ENCODE measurements around the gene CZIB. TPM values are rescaled to one million over a fixed set of nuclear protein-coding genes. Genes with fewer than 3 reads are reported as not detected.

Gene CZIB
- total RNA-seq, 1 experiment from 2014 or later: 72.7 TPM

- Histone ChIP-seq H3K36me3 (ENCODE audit: insufficient read depth, low read length) (no peaks in the 10 kb centered on the region), H3K27ac (ENCODE audit: low read length) (no peak overlapping the region), H2AFZ (ENCODE audit: low read length) (no peak overlapping the region), H3K4me1 (ENCODE audit: low read length) (no peaks in the 10 kb centered on the region), H3K79me2 (ENCODE audit: low read length) (no peaks in the 10 kb centered on the region), H4K20me1 (ENCODE audit: insufficient read depth, low read depth, low read length) (no peaks in the 10 kb centered on the region), H3K9ac (ENCODE audit: low read length) (no peak overlapping the region), H3K4me2 (ENCODE audit: low read depth, low read length, poor library complexity, severe bottlenecking) (no peak overlapping the region), H3K27me3 (ENCODE audit: low read length) (no peaks in the 10 kb centered on the region), H3K4me3 (ENCODE audit: low read length) (no peak overlapping the region), H3K9me3 (ENCODE audit: low read length) (no peaks in the 10 kb centered on the region), H3K9me2 (replicated peaks; ENCODE audit: insufficient read depth, low read length) (no peaks in the 10 kb centered on the region)
- DNase-seq: no peak
Measured at GRCh38 chr1:53166366-53166765, 54.1 kb downstream of the CZIB start.

GRCh38 chr1:53165408-53165961 is 54.9 kb downstream of the CZIB start:
- no peaks in the 10 kb centered on the region for H3K36me3 ChIP-seq (ENCODE audit: insufficient read depth, low read length)
- no peak overlapping the region for H2AFZ ChIP-seq (ENCODE audit: low read length)
- no peaks in the 10 kb centered on the region for H3K4me1 ChIP-seq (ENCODE audit: low read length)
- H4K20me1 ChIP-seq (ENCODE audit: insufficient read depth, low read depth, low read length): no peaks in the 10 kb centered on the region
- DNase-seq: no peak
- H3K27me3 ChIP-seq (ENCODE audit: low read length): no peaks in the 10 kb centered on the region
- no peak overlapping the region for H3K27ac ChIP-seq (ENCODE audit: low read length)
- H3K9me2 ChIP-seq (replicated peaks; ENCODE audit: insufficient read depth, low read length): no peaks in the 10 kb centered on the region
- H3K9me3 ChIP-seq (ENCODE audit: low read length): no peaks in the 10 kb centered on the region
- no peaks in the 10 kb centered on the region for H3K79me2 ChIP-seq (ENCODE audit: low read length)
- no peak overlapping the region for H3K4me3 ChIP-seq (ENCODE audit: low read length)
- H3K4me2 ChIP-seq (ENCODE audit: low read depth, low read length, poor library complexity, severe bottlenecking): no peak overlapping the region
- H3K9ac ChIP-seq (ENCODE audit: low read length): no peak overlapping the region

Other genes starting within 250 kb of the CZIB start
- gene PODN, start 158.4 kb downstream of the CZIB start, total RNA-seq (2014; rRNA removed; shearing (Covaris generic); ENCODE audit: low replicate concordance): not detected in 2 replicates
- gene SLC1A7, start 78.0 kb downstream of the CZIB start, total RNA-seq (2014; rRNA removed; shearing (Covaris generic); ENCODE audit: low replicate concordance): not detected in 2 replicates
- gene CPT2, start 23.8 kb downstream of the CZIB start, total RNA-seq (2014; rRNA removed; shearing (Covaris generic); ENCODE audit: low replicate concordance): 32.3 and 37.3 TPM in 2 replicates
- 67.1 and 76.4 TPM in 2 replicates for gene MAGOH, start 17.9 kb upstream of the CZIB start, total RNA-seq (2014; rRNA removed; shearing (Covaris generic); ENCODE audit: low replicate concordance)
- 26.7 and 35.4 TPM in 2 replicates for gene LRP8, start 107.4 kb upstream of the CZIB start, total RNA-seq (2014; rRNA removed; shearing (Covaris generic); ENCODE audit: low replicate concordance)
- not detected in 2 replicates for gene DMRTB1, start 238.8 kb upstream of the CZIB start, total RNA-seq (2014; rRNA removed; shearing (Covaris generic); ENCODE audit: low replicate concordance)